Stimulated activated CD4-positive, alpha-beta T cell treated with anti-CD3 and anti-CD28 coated beads, Interleukin-1b, Interleukin-23, amount 100 ng/mL, for 48 hours (primary cell): ENCODE results near the gene CCL17.
"Not testable (repeated sequence)": the region's sequence is repeated elsewhere in the genome, so short reads cannot be mapped to it uniquely, and the experiment has no call there.

Source experiments
- DNase-seq: peaks from one replicate; pipeline ENCODE4 v3.0.0-alpha.2; 2020

The CCL17 gene

DNA sequence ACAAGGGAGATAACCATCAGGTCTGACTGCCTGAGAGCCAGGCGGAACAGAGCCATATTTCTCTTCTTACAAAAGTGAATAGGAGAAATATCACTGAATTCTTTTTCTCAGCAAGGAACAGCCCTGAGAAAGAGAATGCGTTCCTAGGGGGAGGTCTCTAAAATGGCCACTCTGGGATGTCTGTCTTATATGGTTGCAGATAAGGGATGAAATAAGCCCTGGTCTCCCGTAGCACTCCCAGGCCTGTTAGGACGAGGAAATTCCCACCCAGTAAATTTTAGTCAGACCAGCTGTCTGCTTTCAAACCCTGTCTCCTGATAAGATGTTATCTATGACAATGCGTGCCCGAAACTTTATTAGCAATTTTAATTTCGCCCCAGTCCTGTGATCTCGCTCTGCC is 35.4 kb downstream of the CCL17 start:
- DNase-seq: not testable (repeated sequence)

- not testable (repeated sequence) for DNase-seq
Observed at GRCh38 chr16:57440551-57440950, 36.0 kb downstream of the CCL17 start.

DNA sequence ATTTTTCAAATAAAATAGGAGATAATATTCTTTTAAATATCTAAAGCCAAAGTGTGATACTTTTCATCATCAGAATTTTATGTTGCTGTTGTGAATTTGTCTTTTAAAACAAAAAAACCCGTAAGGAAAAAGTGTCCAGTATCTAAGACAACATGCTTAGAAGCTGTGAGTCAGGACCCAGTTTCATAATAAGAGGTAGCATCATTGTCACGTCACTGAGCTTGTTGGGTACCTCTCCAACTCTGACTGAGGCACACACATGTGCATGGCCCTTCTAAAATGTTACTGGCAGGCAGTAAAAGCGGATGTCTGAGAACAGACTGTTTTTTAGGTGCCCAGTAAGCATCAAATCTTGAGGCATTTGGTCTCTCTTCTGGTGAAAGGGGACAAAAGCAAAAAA is 40.1 kb downstream of the CCL17 start:
- DNase-seq: no peak

GRCh38 chr16:57445510-57445909 is 40.9 kb downstream of the CCL17 start:
- DNase-seq: no peak

DNA sequence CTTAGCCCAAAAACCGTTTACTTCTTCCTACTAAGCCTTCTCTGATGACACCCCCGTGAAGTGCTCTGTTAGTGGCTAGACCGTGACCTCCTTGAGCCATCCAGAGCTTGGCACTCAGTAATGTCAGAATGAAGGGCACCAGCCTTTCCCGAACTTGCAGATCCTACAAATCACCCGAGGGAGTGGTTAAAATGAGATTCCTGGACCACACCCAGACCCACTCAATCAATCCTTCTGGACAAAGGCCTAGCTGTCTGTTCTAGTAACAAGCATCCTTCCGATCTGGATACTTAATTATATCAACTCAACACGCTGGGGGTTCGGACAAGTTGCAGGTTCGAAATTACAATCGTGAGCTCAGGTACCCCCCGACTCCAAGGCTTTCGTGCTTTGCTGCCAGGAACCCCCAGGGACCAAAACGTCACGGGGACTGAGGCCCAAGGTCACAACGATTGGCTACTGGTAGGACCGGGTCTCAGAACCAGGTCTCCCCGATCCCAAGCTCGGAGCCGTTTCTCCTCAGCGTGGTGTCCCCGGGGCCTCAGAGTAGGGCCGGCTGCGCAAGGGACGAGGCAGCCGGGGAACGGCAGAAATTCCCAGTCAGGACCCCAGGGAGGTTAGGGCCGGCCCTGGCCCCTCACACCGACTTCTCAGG is 42.1 kb downstream of the CCL17 start:
- peak; percentile 18 for DNase-seq

- peak; percentile 93 for DNase-seq
Observed at GRCh38 chr16:57447186-57447962, 42.8 kb downstream of the CCL17 start, which contains the start of the genes CIAPIN1 and COQ9. CIAPIN1 (minus strand) TSS chr16:57447385; CDS start chr16:57440928, 6,457 bp downstream. COQ9 (plus strand) TSS chr16:57447479; CDS start chr16:57447506, 27 bp downstream.

GRCh38 chr16:57452021-57452420 is 47.5 kb downstream of the CCL17 start:
- DNase-seq: no peak

- peak; percentile 91 for DNase-seq
Observed at GRCh38 chr16:57462209-57462977, 57.8 kb downstream of the CCL17 start, which contains the start of gene POLR2C. POLR2C (plus strand) TSS chr16:57462679; CDS start chr16:57462725, 46 bp downstream.

- no peak for DNase-seq
Observed at GRCh38 chr16:57462978-57463362, 58.4 kb downstream of the CCL17 start.

DNA sequence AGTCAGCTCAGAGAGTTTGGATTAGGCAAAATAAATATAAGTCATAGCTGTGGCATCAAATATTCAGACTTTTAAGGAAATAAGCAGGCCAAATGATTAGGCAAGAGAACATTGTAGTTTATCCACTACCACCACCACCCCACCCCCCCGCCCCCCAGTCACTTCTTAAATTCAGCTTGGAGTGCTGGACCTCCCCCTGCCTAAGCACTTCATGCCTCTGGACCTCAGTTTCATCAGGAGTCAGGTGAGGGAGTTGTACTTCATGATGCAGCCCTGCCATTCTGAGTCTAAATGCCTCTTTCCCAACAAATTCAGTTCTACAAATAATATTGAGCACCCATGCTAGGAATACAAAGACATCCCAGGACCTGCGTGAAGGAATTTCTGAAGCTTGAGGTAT is 60.0 kb downstream of the CCL17 start:
- no peak for DNase-seq
